Loucy (cell line): ENCODE data around the gene GJC1.

Experiments used
- CTCF ChIP-seq: fragments of 200-600 bp; sonication (generic); conservative IDR thresholded peaks from 2 replicates; pipeline ENCODE4 v1.5.1; 2014; ENCODE audit warnings: mild to moderate bottlenecking, antibody characterized with exemption, low read length
- EZH2phosphoT487 ChIP-seq: fragments of 200-600 bp; IDR thresholded peaks from 2 replicates; pipeline ENCODE4 v1.6.1; 2018; ENCODE audit warnings: antibody characterized with exemption, mild to moderate bottlenecking, moderate library complexity, borderline replicate concordance

- TF ChIP-seq CTCF = no peak
- no peak for TF ChIP-seq EZH2phosphoT487
These were observed 71.5 kb downstream of the GJC1 start, which contains the start of gene ADAM11 for GRCh38 chr17:44758414-44759085.
